Stimulated activated CD4-positive, alpha-beta T cell treated with anti-CD3 and anti-CD28 coated beads, Interleukin-15, amount 100 ng/mL, for 1 hour (primary cell): ENCODE results near the gene FNDC8.
"Not testable (repeated sequence)": the region's sequence is repeated elsewhere in the genome, so short reads cannot be mapped to it uniquely, and the experiment has no call there.

ENCODE experiments used
- DNase-seq, 2 donors: peaks; one replicate each; pipeline ENCODE4 v3.0.0-alpha.2; 2020; ENCODE audit warnings: low read depth in 1 of 2, low spot score in 1 of 2

FNDC8 gene

DNA sequence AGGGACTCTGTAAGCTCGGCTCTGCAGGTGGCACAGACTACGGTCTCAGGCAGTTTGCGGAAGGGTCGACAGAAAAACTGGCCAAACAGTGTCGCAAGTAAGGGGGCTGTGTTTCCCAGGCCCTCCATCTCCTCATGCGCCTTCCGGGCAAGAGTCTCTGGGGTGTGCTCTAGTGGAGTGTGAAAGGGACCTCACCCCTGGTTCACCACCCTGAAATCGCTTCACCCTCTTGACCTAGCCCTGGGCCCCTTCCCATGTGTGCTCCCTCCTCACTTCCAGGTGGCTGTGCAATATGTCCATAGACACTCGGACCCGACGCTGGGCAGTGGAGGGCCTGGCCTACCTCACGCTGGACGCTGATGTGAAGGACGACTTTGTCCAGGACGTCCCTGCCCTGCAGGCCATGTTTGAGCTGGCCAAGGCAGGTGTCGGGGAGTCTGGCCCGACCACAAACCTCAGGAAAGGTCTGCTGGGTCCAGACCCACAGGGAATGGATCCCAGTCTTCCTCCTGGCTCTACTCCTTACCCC is 48.5 kb downstream of the FNDC8 start:
- no peak for DNase-seq

DNA sequence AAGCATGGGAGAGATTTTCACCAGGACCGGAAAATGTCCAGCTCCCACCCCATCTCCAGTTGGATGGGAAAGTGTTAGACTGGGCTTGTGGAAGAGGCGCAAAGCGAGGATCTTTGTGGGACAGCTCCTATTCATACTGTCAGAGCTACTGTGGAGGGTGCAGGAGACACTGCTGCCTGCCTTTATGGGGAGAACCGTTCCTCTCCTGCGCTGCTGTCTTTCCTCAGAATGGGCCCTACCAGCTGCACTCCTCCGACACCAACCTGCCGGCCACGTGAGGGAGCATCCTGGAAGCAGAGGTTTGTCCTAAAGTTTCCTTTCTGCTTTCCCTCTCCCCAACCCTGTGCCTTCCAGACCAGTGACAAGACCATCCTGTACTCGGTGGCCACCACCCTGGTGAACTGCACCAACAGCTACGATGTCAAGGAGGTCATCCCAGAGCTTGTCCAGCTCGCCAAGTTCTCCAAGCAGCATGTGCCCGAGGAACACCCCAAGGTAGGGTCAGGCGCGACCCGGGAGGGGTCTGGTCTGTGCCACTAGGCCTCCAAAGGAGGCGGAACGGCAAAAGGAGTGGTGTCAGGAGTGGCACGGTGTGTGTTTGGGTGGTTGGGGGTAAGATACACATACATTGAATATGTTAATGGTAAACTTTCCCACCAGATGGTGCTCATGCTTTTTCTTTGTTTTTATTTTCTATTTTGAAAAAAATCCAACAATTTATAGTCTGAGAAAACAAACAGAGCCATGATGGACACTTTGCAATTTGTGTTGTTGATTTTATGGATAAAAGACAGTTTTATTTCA is 49.8 kb downstream of the FNDC8 start:
- DNase-seq, result no peak

DNA sequence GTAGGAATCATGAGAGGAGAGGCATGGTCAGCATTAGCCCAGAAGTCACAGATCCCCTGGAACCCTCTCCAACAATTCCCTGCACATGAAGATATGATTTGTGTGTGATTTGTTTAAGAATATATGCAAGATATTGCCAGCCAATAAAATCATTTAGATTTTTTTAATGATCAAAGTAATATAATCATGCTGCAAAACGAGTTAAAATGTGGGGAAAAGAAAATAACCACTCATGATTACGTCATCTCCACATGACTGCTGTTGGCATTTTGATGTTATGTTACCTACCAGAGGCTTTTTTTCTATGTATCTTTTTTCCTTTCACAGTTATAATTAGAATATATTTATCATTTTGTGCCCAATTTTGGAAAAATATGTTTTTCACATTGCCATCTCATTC is 50.4 kb downstream of the FNDC8 start:
- DNase-seq, result no peak

DNA sequence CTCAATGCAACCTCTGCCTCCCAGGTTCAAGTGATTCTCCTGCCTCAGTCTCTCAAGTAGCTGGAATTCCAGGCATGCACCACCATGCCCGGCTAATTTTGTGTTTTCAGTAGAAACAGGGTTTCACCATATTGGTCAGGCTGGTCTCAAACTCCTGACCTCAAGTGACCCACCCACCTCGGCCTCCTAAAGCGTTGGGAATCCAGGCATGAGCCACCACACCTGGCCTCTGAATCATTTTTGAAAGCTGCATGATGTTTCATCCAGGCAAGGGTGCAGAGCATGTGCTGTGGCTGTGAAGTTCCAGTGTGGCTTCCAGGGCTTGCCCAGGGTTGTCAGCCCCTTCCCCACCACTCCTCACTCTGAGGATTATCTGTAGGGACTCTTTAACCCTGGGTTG is 50.9 kb downstream of the FNDC8 start:
- DNase-seq, result not testable (repeated sequence)

DNA sequence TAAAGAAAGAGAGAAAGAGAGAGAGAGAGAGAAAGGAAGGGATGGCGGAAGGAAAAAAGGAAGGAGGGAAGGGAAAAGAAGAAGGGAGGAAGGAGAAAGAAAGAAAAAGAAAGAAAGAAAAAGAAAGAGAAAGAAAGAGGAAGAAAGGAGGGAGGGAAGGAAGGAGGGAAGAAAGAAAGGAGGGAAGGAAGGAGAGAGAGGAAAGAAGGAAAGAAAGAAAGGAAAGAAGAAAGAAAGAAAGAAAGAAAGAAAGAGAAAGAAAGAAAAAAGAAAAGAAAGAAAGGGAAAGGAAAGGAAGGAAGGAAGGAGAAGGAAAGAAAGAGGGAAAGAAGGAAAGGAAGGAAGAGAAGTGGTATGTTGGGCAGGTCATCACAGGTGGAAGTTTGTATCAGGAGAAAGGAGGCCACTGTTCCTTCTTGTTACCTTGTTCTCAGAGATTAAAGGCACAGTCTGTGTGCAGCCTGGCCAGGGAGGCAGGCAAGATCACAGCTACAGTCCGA is 53.5 kb downstream of the FNDC8 start:
- DNase-seq, result no peak

DNA sequence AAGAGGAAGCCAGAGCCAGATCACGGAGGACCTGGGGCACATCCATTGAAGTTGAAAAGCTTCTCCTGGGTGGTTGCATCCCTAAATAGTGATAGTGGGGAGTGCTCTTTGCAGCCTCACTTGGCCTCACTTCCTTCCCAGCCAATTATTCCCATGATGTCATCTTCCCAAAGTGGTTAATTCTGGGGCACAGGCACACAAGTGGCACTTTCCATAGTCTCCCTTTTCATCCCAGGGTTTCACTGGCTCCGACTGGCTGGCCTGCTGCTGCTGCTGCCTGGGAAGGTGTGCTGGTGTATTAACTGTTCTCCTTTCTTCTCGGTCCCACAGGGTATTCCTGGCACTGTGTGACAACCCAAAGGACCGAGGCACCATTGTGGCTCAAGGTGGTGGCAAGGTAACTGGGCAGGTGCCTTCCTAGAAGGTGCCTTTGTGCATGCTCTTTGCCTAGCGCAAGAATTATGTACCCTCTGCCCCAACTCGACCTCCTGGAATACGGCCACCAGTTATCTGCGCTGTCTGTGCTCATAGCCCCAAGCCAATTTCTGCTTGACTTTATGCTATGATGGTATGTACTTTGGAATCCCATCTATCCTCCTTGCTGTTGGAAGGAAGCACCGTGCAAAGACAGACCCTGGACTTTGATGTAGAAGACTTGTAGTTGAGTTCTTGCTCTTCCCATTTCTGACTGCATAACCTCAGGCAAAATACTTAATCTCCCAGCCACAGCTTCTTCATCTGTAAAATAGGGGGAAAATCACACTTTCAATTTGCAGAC is 54.4 kb downstream of the FNDC8 start:
- DNase-seq, result no peak

DNA sequence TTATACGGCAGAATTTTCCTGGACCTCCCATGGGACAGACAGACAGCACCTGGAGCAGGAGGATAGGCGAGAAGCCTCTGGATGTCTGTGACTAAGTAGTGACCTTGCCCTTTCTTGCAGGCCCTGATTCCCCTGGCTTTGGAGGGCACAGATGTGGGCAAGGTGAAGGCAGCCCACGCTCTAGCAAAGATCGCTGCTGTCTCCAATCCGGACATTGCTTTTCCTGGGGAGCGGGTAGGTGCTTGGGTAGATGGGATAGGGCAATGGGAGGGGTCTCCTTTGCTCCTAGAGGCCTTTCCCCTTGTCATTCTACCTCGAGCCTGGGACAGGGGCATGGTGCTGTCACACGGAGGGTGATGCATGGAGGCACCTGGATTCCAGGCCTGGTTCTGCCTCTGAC is 55.5 kb downstream of the FNDC8 start:
- no peak for DNase-seq

DNA sequence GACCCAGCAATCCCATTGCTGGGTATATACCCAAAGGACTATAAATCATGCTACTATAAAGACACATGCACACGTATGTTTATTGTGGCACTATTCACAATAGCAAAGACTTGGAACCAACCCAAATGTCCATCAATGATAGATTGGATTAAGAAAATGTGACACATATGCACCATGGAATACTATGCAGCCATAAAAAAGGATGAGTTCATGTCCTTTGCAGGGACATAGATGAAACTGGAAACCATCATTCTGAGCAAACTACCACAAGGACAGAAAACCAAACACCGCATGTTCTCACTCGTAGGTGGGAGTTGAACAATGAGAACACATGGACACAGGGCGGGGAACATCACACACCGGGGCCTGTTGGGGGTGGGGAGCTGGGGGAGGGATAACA is 58.0 kb downstream of the FNDC8 start:
- DNase-seq, result not testable (repeated sequence)
